ENCODE measurements around the gene NAT8L. TPM values are rescaled to one million over a fixed set of nuclear protein-coding genes. Genes with fewer than 3 reads are reported as not detected.

NAT8L gene
- total and polyA plus RNA-seq, 2 of the 4 experiments (the other 2 are of a cell fraction), result 0.05 TPM; not detected in 1

GRCh38 chr4:2090642-2091041, 31.5 kb downstream of the NAT8L start:
- no peaks in the 10 kb centered on the region for H3K79me1 ChIP-seq (ENCODE audit: low read depth in 1 of 2, low read length in 2 of 2)
- no peak overlapping the region for H2AFZ ChIP-seq (replicated peaks; ENCODE audit: low read length, poor library complexity)
- no peak for ATAC-seq (ENCODE audit: low read depth)
- dilution Hi-C loops (cut with HindIII; ENCODE audit: low sequenced_read_pairs, unreplicated experiment) (no loop called here), intact Hi-C loops (cut with micrococcal nuclease) (no loop called here), in situ Hi-C loops (cut with MboI; ENCODE audit: low sequenced_read_pairs) (no loop called here)
- no peaks in the 10 kb centered on the region for H3K9me1 ChIP-seq (ENCODE audit: insufficient read depth, low read length)
- no peak overlapping the region for H3K27ac ChIP-seq (ENCODE audit: insufficient read depth, low read length)
- H4K20me1 ChIP-seq (ENCODE audit: insufficient read depth, low read length), result no peaks in the 10 kb centered on the region
- TF ChIP-seq CHD1 (IDR thresholded peaks at IDR 0.05; ENCODE audit: low read depth, low read length) (no peak), MAZ (IDR thresholded peaks at IDR 0.05; ENCODE audit: borderline replicate concordance, low read depth, low read length) (no peak), MXI1 (IDR thresholded peaks at IDR 0.05; ENCODE audit: borderline replicate concordance, low read depth, low read length) (no peak), ELK1 (IDR thresholded peaks at IDR 0.05; ENCODE audit: borderline replicate concordance, low read depth, low read length) (no peak), CEBPB (IDR thresholded peaks at IDR 0.05; ENCODE audit: low read depth, low read length) (no peak), USF2 (IDR thresholded peaks at IDR 0.05; ENCODE audit: low read depth, low read length) (no peak), RFX5 (IDR thresholded peaks at IDR 0.05; ENCODE audit: low read depth, low read length) (no peak), RCOR1 (IDR thresholded peaks at IDR 0.05; ENCODE audit: insufficient replicate concordance, low read length) (no peak), NFE2L2 (IDR thresholded peaks at IDR 0.05; ENCODE audit: low read depth, low read length) (no peak), SMC3 (IDR thresholded peaks at IDR 0.05; ENCODE audit: low read depth, low read length) (no peak), BHLHE40 (IDR thresholded peaks at IDR 0.05; ENCODE audit: low read depth, low read length) (no peak), CTCF (conservative IDR thresholded peaks at IDR 0.05; ENCODE audit: low read depth, low read length) (no peak), FOS (IDR thresholded peaks at IDR 0.05; ENCODE audit: low read depth, low read length) (no peak), POLR2A (IDR thresholded peaks at IDR 0.05; ENCODE audit: low read depth, low read length) (no peak), MAFK (IDR thresholded peaks at IDR 0.05; ENCODE audit: low read depth, low read length) (no peak), RAD21 (IDR thresholded peaks at IDR 0.05; ENCODE audit: low read length) (no peak)
- no CpG with 5 or more reads among the region's 1 CpG for WGBS, 2 experiments (ENCODE audit: extremely low coverage in 2 of 2, insufficient read length in 1 of 2)
- H3K4me3 ChIP-seq (ENCODE audit: insufficient read depth, low read depth, low read length), result no peak overlapping the region
- no peak overlapping the region for H3K9ac ChIP-seq (ENCODE audit: low read depth, low read length)
- H2BK20ac ChIP-seq (ENCODE audit: low read depth, low read length), result no peak overlapping the region
- H3K56ac ChIP-seq (ENCODE audit: extremely low read depth, insufficient read depth, low read length), result no peak overlapping the region
- POLR2A ChIA-PET (ENCODE audit: unreplicated experiment), result no interaction called here
- BruUV-seq (replicated peaks), result no TSS peak
- peaks cover 29% of the 10 kb centered on the region for H3K27me3 ChIP-seq (ENCODE audit: control insufficient read depth, insufficient read depth, low read length)
- H2AK5ac ChIP-seq (ENCODE audit: low read depth, low read length), result no peak overlapping the region
- no peak overlapping the region for H4K8ac ChIP-seq (ENCODE audit: low read depth in 2 of 2, low read length in 2 of 2)
- H2BK120ac ChIP-seq (ENCODE audit: low read depth, low read length), result no peak overlapping the region
- no peak overlapping the region for H2BK5ac ChIP-seq (ENCODE audit: low read depth, low read length, poor library complexity, severe bottlenecking)
- no peak overlapping the region for H3K4me2 ChIP-seq (ENCODE audit: low read depth, low read length)
- no peak overlapping the region for H3K18ac ChIP-seq (ENCODE audit: low read depth, low read length)
- no peak overlapping the region for H4K5ac ChIP-seq (ENCODE audit: low read depth, low read length)
- H3K23ac ChIP-seq (ENCODE audit: low read depth, low read length), result no peak overlapping the region
- H3K14ac ChIP-seq (replicated peaks; ENCODE audit: low read depth, low read length), result no peak overlapping the region
- CTCF ChIA-PET, result no interaction called here
- H3K4me1 ChIP-seq (ENCODE audit: control insufficient read depth, insufficient read depth, low read length), result no peaks in the 10 kb centered on the region
- no peak overlapping the region for H2BK15ac ChIP-seq (ENCODE audit: low read depth, low read length)
- no peak overlapping the region for H3K4ac ChIP-seq (ENCODE audit: low read depth, low read length)
- no peaks in the 10 kb centered on the region for H3K9me3 ChIP-seq (ENCODE audit: control insufficient read depth, insufficient read depth, low read length)
- no peaks in the 10 kb centered on the region for H3K36me3 ChIP-seq (ENCODE audit: control insufficient read depth, insufficient read depth, low read length)
- no peak overlapping the region for H4K91ac ChIP-seq (ENCODE audit: insufficient read depth, low read depth, low read length)
- H2AK9ac ChIP-seq (replicated peaks; ENCODE audit: low read depth, low read length, poor library complexity), result no peak overlapping the region
- no peak for DNase-seq
